BE2C (cell line): ENCODE measurements around the gene KCNA4. TPM values are rescaled to one million over a fixed set of nuclear protein-coding genes. Genes with fewer than 3 reads are reported as not detected.
A peak's percentile ranks its signal among the peaks of the same experiment; 100 is the strongest.

Experiments used
- DNase-seq: peaks from one replicate; pipeline ENCODE4 v3.0.0-alpha.2; 2020
- H3K27me3 ChIP-seq: fragments of 250-450 bp; sonication (Bioruptor Pico); 2 replicates; pipeline ENCODE4 v1.5.1; 2020; ENCODE audit warnings: mild to moderate bottlenecking
- H3K36me3 ChIP-seq: fragments of 250-450 bp; sonication (Bioruptor Pico); 2 replicates; pipeline ENCODE4 v1.5.1; 2020; ENCODE audit warnings: mild to moderate bottlenecking
- H3K4me1 ChIP-seq: fragments of 250-450 bp; sonication (Bioruptor Pico); 2 replicates; pipeline ENCODE4 v1.5.1; 2020
- H3K4me3 ChIP-seq: 2 replicates; pipeline ENCODE4 v1.5.1; 2011; ENCODE audit warnings: low read depth, low read length
- H3K9me3 ChIP-seq: fragments of 250-450 bp; sonication (Bioruptor Pico); 2 replicates; pipeline ENCODE4 v1.5.1; 2020
- CTCF ChIP-seq: IDR thresholded peaks from 2 replicates; pipeline ENCODE4 v1.5.1; 2012; ENCODE audit warnings: mild to moderate bottlenecking, low read depth, low read length
- polyA plus RNA-seq: library from polyadenylated mRNA; unstranded; fragments of >200 nt; gene quantifications from one replicate; pipeline ENCODE4 v1.2.1, GENCODE V29; 2012; ENCODE audit warnings: low read depth, missing spikeins; ENCODE audit not compliant: insufficient read length, insufficient read depth

Gene KCNA4
- not detected for polyA plus RNA-seq

GRCh38 chr11:30016588-30017363 is at the start of gene KCNA4:
Gene KCNA4, minus strand, starts transcription at chr11:30017030. Its CDS starts 4,352 bp downstream, at chr11:30012678.
- no peak for TF ChIP-seq CTCF
- DNase-seq: peak; percentile 23
- no peaks in the 10 kb centered on the region for H3K4me1 ChIP-seq
- no peak within 1 kb of the TSS for H3K4me3 ChIP-seq
- H3K36me3 ChIP-seq: no peaks in the 10 kb centered on the region
- H3K27me3 ChIP-seq: no peaks in the 10 kb centered on the region
- H3K9me3 ChIP-seq: no peaks in the 10 kb centered on the region

GRCh38 chr11:30062103-30062502 is 45.3 kb upstream of the KCNA4 start:
- H3K9me3 ChIP-seq: no peaks in the 10 kb centered on the region
- no peaks in the 10 kb centered on the region for H3K27me3 ChIP-seq
- no peaks in the 10 kb centered on the region for H3K4me1 ChIP-seq
- no peaks in the 10 kb centered on the region for H3K36me3 ChIP-seq
- DNase-seq: no peak
- H3K4me3 ChIP-seq: no peak overlapping the region
- TF ChIP-seq CTCF: no peak

- DNase-seq: no peak
- Histone ChIP-seq H3K4me3 (no peak overlapping the region), H3K27me3 (no peaks in the 10 kb centered on the region), H3K36me3 (no peaks in the 10 kb centered on the region), H3K9me3 (no peaks in the 10 kb centered on the region), H3K4me1 (no peaks in the 10 kb centered on the region)
- TF ChIP-seq CTCF: no peak
Observed at GRCh38 chr11:30059172-30059815, 42.5 kb upstream of the KCNA4 start.

- H3K36me3 ChIP-seq: no peaks in the 10 kb centered on the region
- no peaks in the 10 kb centered on the region for H3K9me3 ChIP-seq
- H3K4me3 ChIP-seq: no peak overlapping the region
- H3K4me1 ChIP-seq: no peaks in the 10 kb centered on the region
- no peak for TF ChIP-seq CTCF
- no peaks in the 10 kb centered on the region for H3K27me3 ChIP-seq
- DNase-seq: no peak
Observed at GRCh38 chr11:30049214-30049613, 32.4 kb upstream of the KCNA4 start.

- H3K4me3 ChIP-seq: no peak overlapping the region
- no peak for DNase-seq
- no peak for TF ChIP-seq CTCF
- no peaks in the 10 kb centered on the region for H3K27me3 ChIP-seq
- H3K4me1 ChIP-seq: no peaks in the 10 kb centered on the region
- H3K36me3 ChIP-seq: no peaks in the 10 kb centered on the region
- no peaks in the 10 kb centered on the region for H3K9me3 ChIP-seq
Observed at GRCh38 chr11:30046578-30046945, 29.7 kb upstream of the KCNA4 start.

GRCh38 chr11:30045921-30046577 is 29.2 kb upstream of the KCNA4 start:
- Histone ChIP-seq H3K9me3 (no peaks in the 10 kb centered on the region), H3K36me3 (no peaks in the 10 kb centered on the region), H3K4me1 (no peaks in the 10 kb centered on the region), H3K4me3 (no peak overlapping the region), H3K27me3 (no peaks in the 10 kb centered on the region)
- no peak for TF ChIP-seq CTCF
- no peak for DNase-seq
